ENCODE measurements around the gene OR2T10.
"Not testable (repeated sequence)": the region's sequence is repeated elsewhere in the genome, so short reads cannot be mapped to it uniquely, and the experiment has no call there.

Gene OR2T10, protein sequence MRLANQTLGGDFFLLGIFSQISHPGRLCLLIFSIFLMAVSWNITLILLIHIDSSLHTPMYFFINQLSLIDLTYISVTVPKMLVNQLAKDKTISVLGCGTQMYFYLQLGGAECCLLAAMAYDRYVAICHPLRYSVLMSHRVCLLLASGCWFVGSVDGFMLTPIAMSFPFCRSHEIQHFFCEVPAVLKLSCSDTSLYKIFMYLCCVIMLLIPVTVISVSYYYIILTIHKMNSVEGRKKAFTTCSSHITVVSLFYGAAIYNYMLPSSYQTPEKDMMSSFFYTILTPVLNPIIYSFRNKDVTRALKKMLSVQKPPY

GRCh38 chr1:248597589-248597988 is at the start of gene OR2T10:
TSS of gene OR2T10 (minus strand) at chr1:248597700. CDS start at chr1:248593768, 3,932 bp downstream.
- no peak for DNase-seq (ENCODE audit: low read depth in 2 of 2)

- DNase-seq (ENCODE audit: low read depth in 2 of 2), result not testable (repeated sequence)
These were observed 47.7 kb upstream of the OR2T10 start, which contains the start of gene OR2T35 for GRCh38 chr1:248645178-248645577. TSS of gene OR2T35 (minus strand) at chr1:248645278. CDS start at chr1:248639258, 6,020 bp downstream.

GRCh38 chr1:248642971-248643651 is 45.6 kb upstream of the OR2T10 start:
- DNase-seq (ENCODE audit: low read depth in 2 of 2), result not testable (repeated sequence)

- DNase-seq (ENCODE audit: low read depth in 2 of 2), result not testable (repeated sequence)
These were observed 44.1 kb upstream of the OR2T10 start for GRCh38 chr1:248641583-248641982.

DNA sequence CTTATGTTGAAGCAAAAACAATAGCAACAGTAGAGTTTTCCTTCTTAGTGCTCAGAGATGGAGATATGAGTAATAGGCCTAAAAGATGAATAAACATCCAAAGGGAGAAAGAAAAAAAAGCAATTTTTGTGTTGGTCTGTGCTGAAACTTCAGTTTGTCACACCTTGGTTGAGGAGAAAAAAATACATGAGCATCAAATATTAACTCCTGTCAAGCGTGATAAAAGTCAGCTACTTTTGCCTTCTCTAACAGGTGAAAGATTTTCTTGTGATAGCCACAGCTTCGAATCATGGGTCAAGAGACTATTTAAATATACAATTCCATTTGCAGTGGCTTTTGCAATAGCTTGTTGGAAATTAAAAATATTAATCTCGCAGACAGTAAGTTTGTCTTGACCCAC is 43.4 kb upstream of the OR2T10 start:
- not testable (repeated sequence) for DNase-seq (ENCODE audit: low read depth in 2 of 2)

DNA sequence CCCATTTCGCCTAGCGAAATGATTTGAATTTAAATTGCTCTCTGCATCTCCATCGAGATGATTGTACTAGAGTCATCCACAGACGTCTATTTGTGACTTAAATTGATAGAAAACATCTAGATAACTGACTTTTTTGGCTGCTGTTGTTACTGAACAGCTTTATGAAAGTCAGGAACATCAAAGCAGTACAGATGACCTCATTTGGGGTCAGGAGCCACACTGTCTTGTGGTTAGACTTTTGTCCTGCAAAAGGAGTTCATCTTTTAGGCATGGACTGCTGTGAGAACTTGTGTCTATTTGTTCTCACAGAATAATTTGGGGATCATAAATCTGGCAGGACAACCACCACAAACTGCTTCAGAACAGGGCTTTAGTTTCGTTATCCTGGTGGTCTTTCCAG is 42.2 kb upstream of the OR2T10 start:
- not testable (repeated sequence) for DNase-seq (ENCODE audit: low read depth in 2 of 2)

DNA sequence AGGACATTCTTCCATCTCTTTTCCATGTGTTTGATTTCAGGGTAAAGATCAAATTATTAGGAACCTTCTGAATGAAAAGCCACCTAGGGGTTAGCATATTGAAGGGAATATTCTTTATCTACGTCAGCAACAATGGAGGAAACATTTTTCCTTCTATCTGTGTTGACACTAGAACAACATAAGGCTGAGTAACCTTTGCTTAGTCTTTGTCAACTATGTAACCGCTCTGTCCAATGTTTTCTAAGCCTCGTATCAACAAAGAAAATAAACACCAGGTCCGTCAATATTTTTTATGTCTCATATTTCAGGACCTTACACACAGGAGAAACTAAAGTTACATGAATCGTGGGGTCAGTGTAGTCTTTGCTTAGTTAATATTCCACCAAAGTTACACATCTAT is 39.1 kb upstream of the OR2T10 start:
- not testable (repeated sequence) for DNase-seq (ENCODE audit: low read depth in 2 of 2)

- DNase-seq (ENCODE audit: low read depth in 2 of 2), result not testable (repeated sequence)
These were observed 37.5 kb upstream of the OR2T10 start, which contains the start of gene OR2T11 for GRCh38 chr1:248634991-248635390. TSS of gene OR2T11 (minus strand) at chr1:248635091. CDS start at chr1:248627128, 7,963 bp downstream.

- no peak for DNase-seq (ENCODE audit: low read depth in 2 of 2)
These were observed 34.0 kb upstream of the OR2T10 start for GRCh38 chr1:248631354-248632008.

- DNase-seq (ENCODE audit: low read depth in 2 of 2), result no peak
These were observed 33.1 kb upstream of the OR2T10 start for GRCh38 chr1:248630551-248630950.

DNA sequence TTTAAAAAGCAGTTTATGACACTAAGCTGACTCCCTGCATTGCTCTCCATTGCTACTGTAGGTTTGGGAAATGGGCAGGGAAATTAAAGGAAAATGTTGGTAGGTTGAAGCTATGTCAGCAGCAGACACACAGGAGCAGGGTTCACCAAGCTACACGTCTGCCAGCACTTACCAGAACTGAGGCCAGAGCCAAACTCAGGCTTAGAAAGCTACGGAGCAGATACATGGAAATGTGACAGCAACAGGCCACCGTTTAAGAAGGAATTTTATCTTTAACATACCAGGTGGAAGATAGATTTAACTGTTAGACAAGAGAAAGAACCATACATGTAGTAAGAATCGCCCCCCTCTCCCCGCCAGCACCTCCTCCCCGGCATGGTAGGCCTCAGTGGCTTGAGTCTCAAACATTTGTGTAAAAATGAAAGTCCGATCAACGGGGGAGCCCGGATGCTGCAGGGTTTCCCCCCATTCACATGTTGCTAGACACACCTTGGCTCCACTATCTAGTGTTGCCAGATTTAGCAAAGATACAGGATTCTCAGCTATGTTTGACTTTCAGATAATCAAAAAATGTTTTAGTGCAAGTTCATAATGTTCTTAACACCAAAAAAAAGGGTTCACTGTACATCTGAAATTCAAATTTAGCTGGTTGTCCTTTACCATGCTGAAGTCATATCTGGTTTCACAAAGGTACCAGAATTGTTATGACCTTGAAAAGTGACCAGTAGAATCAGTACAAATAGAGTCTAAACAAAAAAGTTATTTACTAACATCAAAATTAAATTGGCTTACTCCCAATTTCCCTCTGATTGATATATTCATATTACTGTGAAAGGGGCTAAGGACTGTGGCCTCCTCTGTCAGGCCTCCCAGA is 30.7 kb upstream of the OR2T10 start:
- no peak for DNase-seq (ENCODE audit: low read depth in 2 of 2)

DNA sequence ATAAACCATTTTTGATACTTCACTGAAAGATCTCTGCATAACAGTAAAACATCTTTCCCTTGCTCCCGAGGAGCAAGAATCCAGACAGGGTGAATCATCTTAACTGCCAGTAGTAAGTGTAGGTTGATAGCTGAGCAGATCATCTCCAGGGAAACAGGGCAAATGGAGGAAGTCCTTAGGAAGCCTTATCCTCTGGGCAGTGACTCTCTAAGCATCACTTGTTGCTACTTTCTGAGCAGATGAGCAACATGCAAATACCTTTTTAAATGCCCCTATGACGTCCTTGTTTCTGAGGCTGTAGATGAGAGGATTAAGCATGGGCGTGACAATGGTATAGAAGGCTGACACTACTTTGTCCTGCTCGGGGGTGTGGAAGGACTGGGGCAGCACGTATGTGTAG is 28.5 kb upstream of the OR2T10 start:
- DNase-seq (ENCODE audit: low read depth in 2 of 2), result no peak

DNA sequence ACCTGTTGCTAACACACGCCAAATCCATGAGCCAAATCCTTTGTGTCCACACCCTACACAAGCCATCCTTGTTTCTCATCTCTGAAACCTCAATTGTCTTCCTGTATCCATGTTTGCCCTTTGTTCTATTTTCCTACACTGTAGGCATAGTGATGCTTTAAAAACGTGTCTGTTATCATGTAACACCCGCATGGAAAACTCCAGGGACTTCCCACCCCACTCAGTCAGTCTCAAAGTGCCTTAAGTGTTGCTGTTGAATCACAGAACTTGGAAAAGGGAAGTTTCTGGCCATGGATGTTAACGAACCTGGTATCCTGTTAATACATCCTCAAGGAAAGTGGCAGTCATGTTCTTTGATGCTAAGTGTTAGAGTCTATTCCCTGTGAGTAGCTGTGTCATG is 27.7 kb upstream of the OR2T10 start:
- DNase-seq (ENCODE audit: low read depth in 2 of 2), result no peak

- no peak for DNase-seq (ENCODE audit: low read depth in 2 of 2)
These were observed 25.1 kb upstream of the OR2T10 start for GRCh38 chr1:248622570-248623001.

GRCh38 chr1:248621770-248622169 is 24.3 kb upstream of the OR2T10 start:
- no peak for DNase-seq (ENCODE audit: low read depth in 2 of 2)

DNA sequence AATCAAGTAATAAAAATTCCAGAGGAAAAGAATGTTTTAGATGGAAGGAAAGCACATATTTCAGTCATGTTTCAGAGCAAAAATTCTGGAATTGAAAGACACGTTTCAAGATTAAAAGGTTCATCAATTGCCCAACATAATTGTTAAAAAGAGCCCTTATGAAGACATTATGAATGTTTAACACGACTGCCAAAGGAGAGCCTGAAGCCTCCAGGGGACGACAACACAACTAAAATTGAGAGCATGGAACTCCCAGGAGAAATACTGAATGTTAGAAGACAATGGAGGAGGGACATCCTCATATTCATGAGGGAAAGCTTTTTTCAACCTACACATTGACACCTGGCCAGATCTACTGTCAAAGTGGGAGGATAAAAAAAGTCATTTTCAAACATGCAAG is 21.4 kb upstream of the OR2T10 start:
- peak; percentile 38 to 39 for DNase-seq (ENCODE audit: low read depth in 2 of 2)

- DNase-seq (ENCODE audit: low read depth in 2 of 2), result no peak
These were observed 20.6 kb upstream of the OR2T10 start for GRCh38 chr1:248618119-248618518.

DNA sequence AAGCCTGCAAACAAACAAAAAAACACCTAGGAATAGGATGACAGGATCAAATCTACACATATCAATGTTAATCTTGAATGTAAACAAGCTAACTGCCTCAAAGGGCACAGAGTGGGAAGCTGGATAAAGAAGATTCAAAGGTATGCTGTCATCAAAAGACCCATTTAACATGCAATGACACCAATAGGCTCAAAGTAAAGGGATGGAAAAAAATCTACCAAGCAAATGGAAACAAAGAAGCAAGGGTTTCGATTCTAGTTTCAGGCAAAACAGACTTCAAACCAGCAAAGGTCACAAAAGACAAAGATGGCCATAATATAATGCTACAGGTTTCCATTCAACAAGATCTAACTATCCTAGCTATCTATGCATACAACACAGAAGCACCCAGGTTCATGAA is 16.2 kb upstream of the OR2T10 start:
- no peak for DNase-seq (ENCODE audit: low read depth in 2 of 2)

GRCh38 chr1:248611883-248612414 is 14.4 kb upstream of the OR2T10 start:
- peak; percentile 2 to 11 for DNase-seq (ENCODE audit: low read depth in 2 of 2)

DNA sequence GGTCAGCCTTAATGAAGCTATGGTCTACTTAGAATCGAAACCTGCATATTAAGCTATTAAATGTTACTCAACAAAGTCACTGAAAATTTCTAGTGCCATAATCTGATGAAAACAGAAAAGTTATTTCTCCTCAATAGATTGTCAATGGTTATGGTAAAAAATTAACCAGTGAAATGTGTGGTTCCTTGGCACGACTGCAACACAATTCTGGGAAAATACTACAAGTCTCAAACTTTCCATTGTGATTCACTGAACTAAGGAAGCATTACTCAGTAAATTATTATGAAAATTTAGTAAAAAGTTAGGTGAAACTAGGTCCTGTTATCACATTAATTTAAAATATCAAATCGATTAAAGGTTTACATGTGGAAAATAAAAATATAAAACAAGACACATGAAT is 12.8 kb upstream of the OR2T10 start:
- no peak for DNase-seq (ENCODE audit: low read depth in 2 of 2)

DNA sequence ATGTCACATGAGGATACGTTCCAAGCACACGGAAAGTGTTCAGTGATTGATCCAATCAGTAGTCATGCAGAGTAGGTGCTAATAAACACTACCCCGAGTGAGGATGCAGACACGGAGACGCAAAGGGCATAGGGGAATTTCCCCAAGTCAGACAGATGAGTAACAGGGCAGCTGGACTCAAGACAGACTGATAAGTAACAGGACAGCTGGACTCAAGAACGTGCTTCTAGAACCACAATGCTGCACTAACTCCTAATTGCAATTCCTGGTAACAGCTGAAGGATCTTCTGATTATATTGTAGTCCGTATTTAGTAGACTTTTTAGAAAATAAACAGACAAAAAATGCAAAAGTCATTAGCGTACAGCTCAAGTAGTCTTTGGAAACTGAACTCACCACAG is 1.9 kb upstream of the OR2T10 start:
- DNase-seq (ENCODE audit: low read depth in 2 of 2), result no peak

All from stimulated activated CD8-positive, alpha-beta memory T cell treated with anti-CD3 and anti-CD28 coated beads, Interleukin-2, amount 100 ng/mL, for 48 hours (primary cell).